ENCODE measurements around the gene VWCE.

Gene VWCE

DNA sequence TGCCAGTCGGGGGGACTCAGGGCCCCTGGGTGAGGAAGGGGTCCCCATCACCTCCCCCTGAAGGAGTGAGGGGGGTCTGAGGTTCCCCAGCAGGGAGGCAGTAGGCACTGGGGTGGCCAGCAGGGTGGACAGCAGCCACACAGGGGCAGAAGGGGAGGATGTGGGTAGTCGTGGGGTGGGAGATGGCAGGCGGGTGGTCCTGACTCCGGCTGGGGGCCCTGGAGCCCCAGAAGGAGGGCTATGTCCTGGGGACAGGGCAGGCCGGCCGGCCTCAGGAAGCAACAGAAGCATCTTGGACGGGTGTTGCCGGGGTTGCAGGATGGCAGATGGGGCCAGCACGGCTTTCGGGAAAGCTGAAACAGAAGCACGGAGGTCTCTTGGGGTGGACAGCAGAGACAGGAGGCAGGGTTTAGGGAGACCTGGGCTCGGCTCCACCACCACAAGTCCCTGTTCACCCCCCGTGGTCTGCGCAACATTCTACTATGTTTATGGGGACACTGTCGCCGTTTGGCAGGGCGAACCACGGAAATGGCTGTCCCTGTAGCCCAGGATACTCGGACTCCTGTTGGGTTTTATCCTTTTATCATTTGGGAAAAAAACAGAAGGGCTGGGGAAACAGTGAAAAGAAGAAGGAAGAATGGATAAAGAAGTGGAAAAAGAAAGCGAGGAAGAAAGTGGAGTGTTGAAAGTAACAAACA, 14.1 kb downstream of the VWCE start:
- H3K27me3 ChIP-seq (ENCODE audit: insufficient read depth, low read length), result no peaks in the 10 kb centered on the region
- H3K27ac ChIP-seq (ENCODE audit: low read depth, low read length), result no peak overlapping the region
- no peak overlapping the region for H2AFZ ChIP-seq (ENCODE audit: low read length, unreplicated experiment)
- H3K4me3 ChIP-seq (ENCODE audit: low read depth, low read length), result no peak overlapping the region
- H3K79me2 ChIP-seq (ENCODE audit: control insufficient read depth, insufficient read depth, low read length, unreplicated experiment), result no peaks in the 10 kb centered on the region
- no peaks in the 10 kb centered on the region for H3K4me1 ChIP-seq (ENCODE audit: control insufficient read depth, insufficient read depth, low read length, unreplicated experiment)
- H3K36me3 ChIP-seq (ENCODE audit: insufficient read depth, low read length), result no peaks in the 10 kb centered on the region

DNA sequence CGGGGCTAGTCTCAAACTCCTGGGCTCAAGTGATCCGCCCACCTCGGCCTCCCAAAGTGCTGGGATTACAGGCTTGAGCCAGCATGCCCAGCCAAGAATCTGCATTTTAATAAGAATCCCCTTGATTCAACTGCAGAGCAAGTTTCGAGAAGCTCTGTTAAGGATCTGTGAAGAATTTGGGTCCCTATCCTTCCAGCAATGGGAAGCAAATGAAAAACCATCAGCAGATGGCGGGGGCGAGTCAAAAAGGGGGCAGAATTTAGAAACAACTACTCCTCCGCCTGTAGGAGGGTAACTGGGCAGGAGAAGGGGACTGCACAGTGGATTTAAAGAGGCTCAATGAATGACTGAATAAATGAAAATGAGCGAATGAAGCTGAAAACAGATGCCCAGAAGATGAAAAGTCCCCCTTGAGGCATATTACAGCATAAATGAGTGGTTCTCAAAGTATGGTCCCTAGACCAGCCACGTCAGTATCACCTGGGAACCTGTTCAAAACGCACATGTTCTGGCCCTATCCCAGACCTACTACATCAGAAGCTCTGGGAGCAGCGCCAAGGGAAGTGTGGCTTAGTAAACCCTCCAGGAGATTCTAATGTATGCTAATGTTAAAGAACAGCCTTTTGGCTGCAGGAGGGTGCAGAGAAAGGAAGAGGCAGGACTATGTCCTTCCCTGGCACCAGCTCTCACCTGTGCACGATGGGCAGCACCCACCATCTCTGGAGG, 15.0 kb downstream of the VWCE start:
- H3K79me2 ChIP-seq (ENCODE audit: control insufficient read depth, insufficient read depth, low read length, unreplicated experiment), result no peaks in the 10 kb centered on the region
- H3K36me3 ChIP-seq (ENCODE audit: insufficient read depth, low read length), result no peaks in the 10 kb centered on the region
- no peak overlapping the region for H2AFZ ChIP-seq (ENCODE audit: low read length, unreplicated experiment)
- H3K27ac ChIP-seq (ENCODE audit: low read depth, low read length), result no peak overlapping the region
- H3K4me3 ChIP-seq (ENCODE audit: low read depth, low read length), result no peak overlapping the region
- H3K27me3 ChIP-seq (ENCODE audit: insufficient read depth, low read length), result no peaks in the 10 kb centered on the region
- H3K4me1 ChIP-seq (ENCODE audit: control insufficient read depth, insufficient read depth, low read length, unreplicated experiment), result no peaks in the 10 kb centered on the region

DNA sequence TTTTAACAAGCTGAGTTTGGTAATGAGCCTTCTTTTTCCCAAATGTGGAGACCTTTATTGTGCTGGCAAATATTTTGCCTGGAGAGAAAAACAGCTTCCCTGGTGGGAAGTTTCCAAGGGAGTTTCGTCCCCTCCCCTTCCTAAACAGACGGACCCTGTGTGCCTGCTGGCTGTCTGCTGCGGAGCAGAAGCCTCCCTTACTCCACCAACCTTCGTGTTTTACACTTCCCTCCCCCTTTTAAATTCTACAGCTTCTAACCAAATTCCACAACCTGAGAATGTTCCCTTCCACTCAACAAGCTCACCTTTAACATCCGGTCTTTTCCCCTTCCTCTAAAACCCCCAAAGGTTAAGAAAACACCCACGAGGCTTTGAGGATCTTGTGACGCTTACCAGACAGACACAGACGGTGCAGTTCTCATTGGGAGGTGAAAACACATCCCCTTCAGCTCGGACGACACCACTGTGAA, 17.1 kb downstream of the VWCE start:
- H3K36me3 ChIP-seq (ENCODE audit: insufficient read depth, low read length), result no peaks in the 10 kb centered on the region
- H2AFZ ChIP-seq (ENCODE audit: low read length, unreplicated experiment), result no peak overlapping the region
- H3K79me2 ChIP-seq (ENCODE audit: control insufficient read depth, insufficient read depth, low read length, unreplicated experiment), result no peaks in the 10 kb centered on the region
- H3K27me3 ChIP-seq (ENCODE audit: insufficient read depth, low read length), result no peaks in the 10 kb centered on the region
- H3K27ac ChIP-seq (ENCODE audit: low read depth, low read length), result no peak overlapping the region
- no peak overlapping the region for H3K4me3 ChIP-seq (ENCODE audit: low read depth, low read length)
- H3K4me1 ChIP-seq (ENCODE audit: control insufficient read depth, insufficient read depth, low read length, unreplicated experiment), result no peaks in the 10 kb centered on the region

DNA sequence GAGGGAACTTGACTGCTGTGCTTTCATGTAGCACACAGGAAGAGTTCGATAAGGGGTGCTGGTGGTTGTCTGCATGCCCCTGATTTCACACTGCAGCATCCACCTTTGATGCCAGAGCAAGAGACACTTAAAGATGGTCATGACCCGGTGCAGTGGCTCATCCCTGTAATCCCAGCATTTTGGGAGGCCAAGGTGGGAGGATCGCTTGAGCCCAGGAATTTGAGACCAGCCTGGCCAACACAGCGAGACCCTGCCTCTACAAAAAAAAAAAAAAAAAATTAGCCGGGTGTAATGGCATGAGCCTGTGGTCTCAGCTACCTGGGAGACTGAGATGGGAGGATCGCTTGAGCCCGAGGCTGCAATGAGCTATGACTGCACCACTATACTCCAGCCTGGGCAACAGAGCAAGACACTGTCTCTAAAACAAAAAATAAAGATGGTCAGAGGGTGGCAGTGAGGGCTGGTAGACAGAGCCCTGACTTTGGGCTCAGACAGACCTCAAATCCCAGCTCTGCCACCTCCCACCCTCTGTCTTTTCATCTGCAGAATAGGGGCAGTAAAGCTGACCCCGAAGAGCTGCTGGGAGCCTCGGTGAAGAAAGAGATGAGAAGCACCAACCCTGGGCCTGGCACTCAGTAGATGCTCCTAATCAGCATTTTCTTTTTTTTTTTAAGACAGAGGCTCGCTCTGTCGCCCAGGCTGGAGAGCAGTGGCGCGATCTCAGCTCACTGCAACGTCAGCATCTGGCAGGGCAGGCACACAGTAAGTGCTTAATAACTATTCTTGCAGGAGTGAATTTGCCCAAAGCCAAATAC, 17.7 kb downstream of the VWCE start:
- H3K36me3 ChIP-seq (ENCODE audit: insufficient read depth, low read length), result no peaks in the 10 kb centered on the region
- H3K79me2 ChIP-seq (ENCODE audit: control insufficient read depth, insufficient read depth, low read length, unreplicated experiment), result no peaks in the 10 kb centered on the region
- H2AFZ ChIP-seq (ENCODE audit: low read length, unreplicated experiment), result no peak overlapping the region
- no peaks in the 10 kb centered on the region for H3K27me3 ChIP-seq (ENCODE audit: insufficient read depth, low read length)
- H3K27ac ChIP-seq (ENCODE audit: low read depth, low read length), result no peak overlapping the region
- no peak overlapping the region for H3K4me3 ChIP-seq (ENCODE audit: low read depth, low read length)
- no peaks in the 10 kb centered on the region for H3K4me1 ChIP-seq (ENCODE audit: control insufficient read depth, insufficient read depth, low read length, unreplicated experiment)

DNA sequence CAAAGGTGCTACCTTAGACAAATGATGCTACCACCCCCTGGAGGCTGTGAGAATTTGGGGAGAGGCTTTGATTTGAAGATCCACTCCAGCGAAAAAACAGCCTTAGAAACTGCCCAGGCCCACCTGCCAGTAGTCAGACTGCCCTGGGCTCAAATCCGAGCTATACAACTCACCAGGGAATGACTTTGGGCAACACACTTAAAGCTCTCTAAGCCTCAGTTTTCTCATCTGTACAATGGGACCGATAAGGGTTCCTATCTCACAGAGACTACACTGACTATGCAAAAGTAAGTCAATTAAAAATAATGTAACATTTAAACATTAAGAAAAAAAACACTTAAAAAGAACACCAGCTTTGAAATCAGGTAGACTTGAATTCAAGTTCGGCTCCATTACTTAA, 19.9 kb downstream of the VWCE start:
- H3K79me2 ChIP-seq (ENCODE audit: control insufficient read depth, insufficient read depth, low read length, unreplicated experiment), result no peaks in the 10 kb centered on the region
- no peak overlapping the region for H2AFZ ChIP-seq (ENCODE audit: low read length, unreplicated experiment)
- H3K27ac ChIP-seq (ENCODE audit: low read depth, low read length), result no peak overlapping the region
- H3K27me3 ChIP-seq (ENCODE audit: insufficient read depth, low read length), result no peaks in the 10 kb centered on the region
- no peak overlapping the region for H3K4me3 ChIP-seq (ENCODE audit: low read depth, low read length)
- no peaks in the 10 kb centered on the region for H3K36me3 ChIP-seq (ENCODE audit: insufficient read depth, low read length)
- H3K4me1 ChIP-seq (ENCODE audit: control insufficient read depth, insufficient read depth, low read length, unreplicated experiment), result no peaks in the 10 kb centered on the region

DNA sequence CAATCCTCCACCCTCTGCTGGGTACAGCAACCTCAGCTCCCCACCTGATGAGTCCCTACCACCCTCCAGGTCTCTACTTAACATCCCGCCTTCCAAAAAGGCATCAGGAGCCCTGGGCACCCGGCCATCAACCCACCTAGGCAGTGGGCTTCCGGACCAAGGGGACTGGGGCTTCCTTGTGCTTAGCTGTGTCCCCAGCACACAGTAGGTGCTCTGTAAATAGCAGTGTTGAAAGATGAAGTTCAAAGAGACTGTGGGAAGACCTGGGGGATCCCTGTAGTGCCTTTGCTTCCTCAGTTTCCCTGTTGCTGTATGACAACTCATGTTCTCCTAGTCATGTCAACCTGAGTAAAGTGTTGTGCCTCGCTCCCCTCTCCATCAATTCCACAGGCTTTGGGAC, 21.0 kb downstream of the VWCE start:
- H3K27me3 ChIP-seq (ENCODE audit: insufficient read depth, low read length), result no peaks in the 10 kb centered on the region
- no peak overlapping the region for H3K27ac ChIP-seq (ENCODE audit: low read depth, low read length)
- no peaks in the 10 kb centered on the region for H3K4me1 ChIP-seq (ENCODE audit: control insufficient read depth, insufficient read depth, low read length, unreplicated experiment)

DNA sequence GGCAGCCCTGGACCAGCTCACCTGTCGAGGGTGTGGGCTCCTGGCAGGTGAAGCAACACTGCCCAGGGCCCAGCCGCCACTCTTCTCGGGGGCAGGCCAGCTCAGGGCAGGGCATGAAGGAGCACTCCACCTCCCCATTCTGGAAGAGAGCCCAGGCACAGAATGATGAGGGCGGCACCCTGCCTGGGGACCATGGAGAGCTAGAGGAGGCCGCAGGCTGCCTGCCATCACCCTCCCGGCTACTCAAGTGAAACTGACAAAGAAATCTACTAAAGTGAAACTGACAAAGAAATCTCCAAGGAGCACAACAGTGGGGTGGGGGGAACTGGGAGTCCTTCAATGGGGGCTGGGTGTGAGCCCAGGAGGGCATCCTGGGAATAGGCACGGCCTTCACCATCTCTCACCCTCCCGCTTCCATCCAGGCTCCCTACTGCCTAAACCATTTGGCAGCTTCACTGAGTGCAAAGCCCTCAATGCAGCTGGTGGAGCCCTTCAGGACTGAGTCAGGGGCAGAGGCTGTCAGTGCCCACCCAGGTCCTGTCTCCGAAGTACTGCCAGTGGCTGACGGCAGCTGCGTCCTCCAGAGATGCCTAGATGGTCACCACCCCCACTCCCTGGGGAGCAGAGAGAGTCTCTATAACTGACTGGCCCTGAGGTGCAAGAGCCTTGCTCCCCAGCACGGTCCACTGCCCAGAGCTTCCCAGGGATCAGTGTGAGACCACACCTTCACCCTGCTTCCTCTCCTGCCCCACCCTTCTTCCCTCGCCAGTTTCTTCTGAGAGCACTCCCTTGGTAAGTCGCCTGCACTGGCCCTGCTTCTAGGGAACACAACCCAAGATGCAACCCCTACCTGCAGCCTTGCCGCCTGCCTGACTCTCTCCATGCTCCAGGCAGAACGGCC, 21.7 kb downstream of the VWCE start:
- Histone ChIP-seq H3K79me2 (ENCODE audit: control insufficient read depth, insufficient read depth, low read length, unreplicated experiment) (no peaks in the 10 kb centered on the region), H2AFZ (ENCODE audit: low read length, unreplicated experiment) (no peak overlapping the region)

More for the DNA sequence above, 21.0 kb downstream of the VWCE start:
- Histone ChIP-seq H3K79me2 (ENCODE audit: control insufficient read depth, insufficient read depth, low read length, unreplicated experiment) (no peaks in the 10 kb centered on the region), H2AFZ (ENCODE audit: low read length, unreplicated experiment) (no peak overlapping the region), H3K4me3 (ENCODE audit: low read depth, low read length) (no peak overlapping the region), H3K36me3 (ENCODE audit: insufficient read depth, low read length) (no peaks in the 10 kb centered on the region)

DNA sequence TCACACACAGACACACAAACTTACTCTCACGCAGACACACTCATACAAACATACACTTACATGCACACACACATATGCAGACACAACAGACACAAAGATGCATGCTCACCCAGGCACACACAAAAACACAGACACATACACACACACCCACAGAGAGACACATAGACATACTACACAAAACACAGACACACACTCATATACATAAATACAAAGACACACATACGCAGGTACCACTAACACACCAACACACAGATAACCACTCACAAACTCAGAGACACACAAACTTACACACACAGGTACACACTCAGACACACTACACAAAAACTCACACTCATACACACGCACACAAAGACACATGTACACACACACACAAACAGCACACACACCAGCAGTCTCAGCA, 22.4 kb downstream of the VWCE start:
- Histone ChIP-seq H3K27me3 (ENCODE audit: insufficient read depth, low read length) (no peaks in the 10 kb centered on the region), H2AFZ (ENCODE audit: low read length, unreplicated experiment) (no peak overlapping the region), H3K27ac (ENCODE audit: low read depth, low read length) (no peak overlapping the region), H3K4me1 (ENCODE audit: control insufficient read depth, insufficient read depth, low read length, unreplicated experiment) (no peaks in the 10 kb centered on the region), H3K4me3 (ENCODE audit: low read depth, low read length) (no peak overlapping the region), H3K36me3 (ENCODE audit: insufficient read depth, low read length) (no peaks in the 10 kb centered on the region), H3K79me2 (ENCODE audit: control insufficient read depth, insufficient read depth, low read length, unreplicated experiment) (no peaks in the 10 kb centered on the region)

More for the DNA sequence above, 21.7 kb downstream of the VWCE start:
- H3K4me1 ChIP-seq (ENCODE audit: control insufficient read depth, insufficient read depth, low read length, unreplicated experiment), result no peaks in the 10 kb centered on the region
- no peaks in the 10 kb centered on the region for H3K27me3 ChIP-seq (ENCODE audit: insufficient read depth, low read length)
- H3K27ac ChIP-seq (ENCODE audit: low read depth, low read length), result no peak overlapping the region
- H3K4me3 ChIP-seq (ENCODE audit: low read depth, low read length), result no peak overlapping the region
- H3K36me3 ChIP-seq (ENCODE audit: insufficient read depth, low read length), result no peaks in the 10 kb centered on the region

DNA sequence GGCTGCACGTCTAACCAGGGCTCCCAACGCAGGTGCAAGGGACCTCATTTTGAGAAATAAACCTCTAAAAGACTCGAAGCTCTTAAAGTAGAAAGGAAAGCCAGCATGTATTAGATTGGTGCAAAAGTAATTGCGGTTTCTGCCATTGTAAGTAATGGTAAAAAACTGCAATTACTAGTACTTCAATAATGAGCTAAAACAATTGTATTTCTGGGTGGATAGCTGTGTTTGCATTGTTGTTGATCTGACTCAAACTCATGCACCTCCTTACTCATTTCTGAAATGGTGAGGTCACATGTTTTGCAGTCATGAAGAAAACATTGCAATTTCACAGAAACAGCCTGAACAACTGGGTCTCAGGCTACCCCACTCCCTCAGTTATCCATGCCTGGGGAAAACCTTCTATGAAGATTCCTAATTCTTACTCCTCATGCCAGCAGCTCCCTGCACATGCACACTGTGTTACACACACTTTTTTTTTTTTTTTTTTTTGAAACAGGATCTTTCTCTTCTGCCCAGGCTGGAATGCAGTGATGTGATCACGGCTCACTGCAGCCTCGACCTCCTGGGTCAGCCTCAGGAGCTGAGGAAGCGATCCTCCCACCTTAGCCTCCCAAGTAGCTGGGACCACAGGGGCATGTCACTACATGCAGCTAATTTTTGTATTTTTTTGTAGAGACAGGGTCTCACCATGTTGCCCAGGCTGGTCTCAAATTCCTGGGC, 24.6 kb downstream of the VWCE start:
- no peaks in the 10 kb centered on the region for H3K27me3 ChIP-seq (ENCODE audit: insufficient read depth, low read length)
- no peaks in the 10 kb centered on the region for H3K36me3 ChIP-seq (ENCODE audit: insufficient read depth, low read length)
- no peak overlapping the region for H3K4me3 ChIP-seq (ENCODE audit: low read depth, low read length)
- H3K27ac ChIP-seq (ENCODE audit: low read depth, low read length), result no peak overlapping the region
- peaks cover 3% of the 10 kb centered on the region for H3K4me1 ChIP-seq (ENCODE audit: control insufficient read depth, insufficient read depth, low read length, unreplicated experiment)
- H3K79me2 ChIP-seq (ENCODE audit: control insufficient read depth, insufficient read depth, low read length, unreplicated experiment), result no peaks in the 10 kb centered on the region
- H2AFZ ChIP-seq (ENCODE audit: low read length, unreplicated experiment), result no peak overlapping the region

All from ACC112 (cell line).